ENCODE measurements around the gene KRT79.

KRT79 gene

GRCh38 chr12:52788876-52789636, 45.1 kb downstream of the KRT79 start:
- ATAC-seq: no peak
- no peak for TF ChIP-seq PPARA (CRISPR knock-in tag; IDR thresholded peaks at IDR 0.05; ENCODE audit: borderline replicate concordance)
- no peak for TF ChIP-seq ZFP3 (CRISPR knock-in tag; IDR thresholded peaks at IDR 0.05)
- TF ChIP-seq CSRNP3 (CRISPR knock-in tag; IDR thresholded peaks at IDR 0.05): no peak
- no peak for TF ChIP-seq OSR1 (CRISPR knock-in tag; IDR thresholded peaks at IDR 0.05)
- TF ChIP-seq CSDC2 (CRISPR knock-in tag; IDR thresholded peaks at IDR 0.05): no peak
- no peak for TF ChIP-seq TCF4 (CRISPR knock-in tag; IDR thresholded peaks at IDR 0.05; ENCODE audit: borderline replicate concordance)
- no peak for TF ChIP-seq ZNF8 (CRISPR knock-in tag; IDR thresholded peaks at IDR 0.05)
- TF ChIP-seq ZNF70 (CRISPR knock-in tag; IDR thresholded peaks at IDR 0.05): no peak
- TF ChIP-seq SNAI2 (CRISPR knock-in tag; IDR thresholded peaks at IDR 0.05): no peak
- no peak for TF ChIP-seq ESRRG (CRISPR knock-in tag; IDR thresholded peaks at IDR 0.05)
- no peak for TF ChIP-seq ISL1 (CRISPR knock-in tag; IDR thresholded peaks at IDR 0.05)
- TF ChIP-seq CREB5 (CRISPR knock-in tag; IDR thresholded peaks at IDR 0.05; ENCODE audit: low read depth): no peak
- TF ChIP-seq PATZ1 (CRISPR knock-in tag; IDR thresholded peaks at IDR 0.05; ENCODE audit: borderline replicate concordance): no peak

- TF ChIP-seq TOX (CRISPR knock-in tag; IDR thresholded peaks at IDR 0.05; ENCODE audit: borderline replicate concordance) (no peak), ISL1 (CRISPR knock-in tag; IDR thresholded peaks at IDR 0.05) (no peak), ESRRG (CRISPR knock-in tag; IDR thresholded peaks at IDR 0.05) (no peak), SNAI2 (CRISPR knock-in tag; IDR thresholded peaks at IDR 0.05) (no peak), ZNF70 (CRISPR knock-in tag; IDR thresholded peaks at IDR 0.05) (no peak)
- no peak for ATAC-seq
Measured at GRCh38 chr12:52788192-52788875, 45.8 kb downstream of the KRT79 start.

- TF ChIP-seq BACH2 (CRISPR knock-in tag; IDR thresholded peaks at IDR 0.05; ENCODE audit: borderline replicate concordance): no peak
- TF ChIP-seq ZNF70 (CRISPR knock-in tag; IDR thresholded peaks at IDR 0.05): no peak
- no peak for TF ChIP-seq ZNF8 (CRISPR knock-in tag; IDR thresholded peaks at IDR 0.05)
- no peak for TF ChIP-seq OSR1 (CRISPR knock-in tag; IDR thresholded peaks at IDR 0.05)
- ATAC-seq: no peak
Measured at GRCh38 chr12:52787324-52788191, 46.6 kb downstream of the KRT79 start.

GRCh38 chr12:52784909-52785308, 49.2 kb downstream of the KRT79 start:
- no peak for TF ChIP-seq PPARA (CRISPR knock-in tag; IDR thresholded peaks at IDR 0.05; ENCODE audit: borderline replicate concordance)
- TF ChIP-seq ZFP30 (CRISPR knock-in tag; IDR thresholded peaks at IDR 0.05): no peak
- TF ChIP-seq ZC3H10 (CRISPR knock-in tag; IDR thresholded peaks at IDR 0.05): no peak
- TF ChIP-seq ISL1 (CRISPR knock-in tag; IDR thresholded peaks at IDR 0.05): no peak
- TF ChIP-seq POU6F1 (CRISPR knock-in tag; IDR thresholded peaks at IDR 0.05; ENCODE audit: borderline replicate concordance, low read depth): no peak
- no peak for TF ChIP-seq OSR1 (CRISPR knock-in tag; IDR thresholded peaks at IDR 0.05)
- no peak for TF ChIP-seq GLIS3 (CRISPR knock-in tag; IDR thresholded peaks at IDR 0.05)
- TF ChIP-seq ZNF565 (CRISPR knock-in tag; conservative IDR thresholded peaks at IDR 0.05; ENCODE audit: low read depth): no peak
- TF ChIP-seq ESRRG (CRISPR knock-in tag; IDR thresholded peaks at IDR 0.05): no peak
- no peak for TF ChIP-seq TOX (CRISPR knock-in tag; IDR thresholded peaks at IDR 0.05; ENCODE audit: borderline replicate concordance)
- no peak for TF ChIP-seq TCF4 (CRISPR knock-in tag; IDR thresholded peaks at IDR 0.05; ENCODE audit: borderline replicate concordance)
- no peak for ATAC-seq

Measured in SK-N-SH treated with all-trans-retinoic acid at 6 μM for 48 hours (cell line).